Astrocyte of the spinal cord (primary cell): Measurements from ENCODE around the gene KIR3DL2.
"Not testable (repeated sequence)": the region's sequence is repeated elsewhere in the genome, so short reads cannot be mapped to it uniquely, and the experiment has no call there.

Source experiments
- DNase-seq: peaks from one replicate; pipeline ENCODE4 v3.0.0; 2011; ENCODE audit warnings: low read depth, low spot score
- H3K4me3 ChIP-seq: 2 replicates; pipeline ENCODE4 v1.5.1; 2011; ENCODE audit warnings: low read depth, mild to moderate bottlenecking, low read length, moderate library complexity
- in situ Hi-C: cut with HindIII; loops from 2 replicates; pipeline ENCODE4 v1.10.0; 2017; ENCODE audit warnings: low sequenced_read_pairs
- TF ChIP-seq, protein P1 (sequence below): IDR thresholded peaks from 2 replicates; pipeline ENCODE4 v1.5.1; 2012; ENCODE audit warnings: low read depth, mild to moderate bottlenecking, low read length, inconsistent platforms

The KIR3DL2 gene

GRCh38 chr19:54903303-54903702 lies 53.1 kb downstream of the KIR3DL2 start:
- DNase-seq = no peak
- no peak overlapping the region for H3K4me3 ChIP-seq
- TF ChIP-seq, protein P1, sequence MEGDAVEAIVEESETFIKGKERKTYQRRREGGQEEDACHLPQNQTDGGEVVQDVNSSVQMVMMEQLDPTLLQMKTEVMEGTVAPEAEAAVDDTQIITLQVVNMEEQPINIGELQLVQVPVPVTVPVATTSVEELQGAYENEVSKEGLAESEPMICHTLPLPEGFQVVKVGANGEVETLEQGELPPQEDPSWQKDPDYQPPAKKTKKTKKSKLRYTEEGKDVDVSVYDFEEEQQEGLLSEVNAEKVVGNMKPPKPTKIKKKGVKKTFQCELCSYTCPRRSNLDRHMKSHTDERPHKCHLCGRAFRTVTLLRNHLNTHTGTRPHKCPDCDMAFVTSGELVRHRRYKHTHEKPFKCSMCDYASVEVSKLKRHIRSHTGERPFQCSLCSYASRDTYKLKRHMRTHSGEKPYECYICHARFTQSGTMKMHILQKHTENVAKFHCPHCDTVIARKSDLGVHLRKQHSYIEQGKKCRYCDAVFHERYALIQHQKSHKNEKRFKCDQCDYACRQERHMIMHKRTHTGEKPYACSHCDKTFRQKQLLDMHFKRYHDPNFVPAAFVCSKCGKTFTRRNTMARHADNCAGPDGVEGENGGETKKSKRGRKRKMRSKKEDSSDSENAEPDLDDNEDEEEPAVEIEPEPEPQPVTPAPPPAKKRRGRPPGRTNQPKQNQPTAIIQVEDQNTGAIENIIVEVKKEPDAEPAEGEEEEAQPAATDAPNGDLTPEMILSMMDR = no peak
- in situ Hi-C loops = no loop called here

GRCh38 chr19:54904261-54904660 lies 54.0 kb downstream of the KIR3DL2 start:
- in situ Hi-C loops, DNase-seq, H3K4me3 ChIP-seq: not testable (repeated sequence)

DNA sequence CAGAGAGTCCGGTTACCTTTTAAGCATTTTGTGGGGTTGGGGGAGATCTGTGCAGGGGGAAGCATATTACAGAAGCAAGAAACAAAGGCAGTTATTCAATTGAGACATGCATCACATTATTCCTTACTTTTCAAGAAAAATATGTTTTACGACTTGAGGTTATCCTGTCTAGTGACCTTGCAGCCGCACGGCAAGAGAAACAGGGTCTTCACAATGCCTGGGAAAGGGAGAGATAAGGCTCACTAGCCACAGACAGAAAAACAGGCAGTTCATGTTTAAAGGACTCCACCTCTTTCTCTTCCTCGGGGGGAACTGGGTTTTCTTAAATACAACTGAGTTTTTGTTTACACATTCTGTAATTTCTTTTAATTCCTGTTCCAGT lies 55.2 kb downstream of the KIR3DL2 start:
- H3K4me3 ChIP-seq = no peak overlapping the region
- in situ Hi-C loops = no loop called here
- no peak for DNase-seq
- TF ChIP-seq, protein P1 = no peak

DNA sequence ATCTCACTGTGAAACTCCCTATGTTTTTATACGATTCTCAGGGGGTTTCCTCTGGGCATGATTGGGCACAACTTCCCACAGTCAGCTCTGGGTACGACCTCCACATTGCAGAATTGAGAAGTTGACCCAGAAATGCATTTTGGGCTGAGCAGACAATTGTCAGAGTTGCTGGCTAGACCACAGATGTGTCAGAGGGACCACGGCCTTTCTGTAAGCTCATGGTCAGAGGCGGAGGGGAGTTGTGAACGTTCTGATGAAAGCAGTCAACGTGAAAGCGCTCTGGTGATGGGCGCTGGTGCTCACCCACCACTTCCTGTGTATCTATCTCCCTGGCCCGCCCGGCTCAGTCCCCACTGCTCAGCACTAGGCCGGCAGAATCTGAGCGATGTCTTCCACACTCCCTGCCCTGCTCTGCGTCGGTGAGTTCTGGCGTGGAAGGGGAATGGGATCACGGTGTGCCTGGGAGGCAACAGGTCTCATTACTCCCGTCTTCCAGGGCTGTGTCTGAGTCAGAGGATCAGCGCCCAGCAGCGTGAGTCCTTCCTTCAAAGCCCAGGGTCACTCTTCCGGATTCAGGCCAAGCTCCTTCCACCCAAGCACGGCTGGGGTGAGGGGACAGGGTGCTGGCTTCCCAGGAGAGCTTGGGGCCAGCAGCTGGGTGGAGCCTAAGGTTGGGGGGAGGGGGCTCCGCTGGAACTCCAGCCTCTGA lies 55.7 kb downstream of the KIR3DL2 start, which contains the start of gene NCR1:
Gene NCR1, plus strand, starts transcription at position 346 of the 709 bp plus-strand sequence. Its CDS starts 40 bp downstream, at position 386.
- in situ Hi-C loops = no loop called here
- H3K4me3 ChIP-seq = no peak within 1 kb of the TSS
- TF ChIP-seq, protein P1 = no peak
- DNase-seq = no peak

- no peak for DNase-seq
- H3K4me3 ChIP-seq = no peak overlapping the region
- in situ Hi-C loops = no loop called here
- TF ChIP-seq, protein P1 = no peak
Observed at GRCh38 chr19:54906819-54907218, 56.6 kb downstream of the KIR3DL2 start.

- DNase-seq, H3K4me3 ChIP-seq, in situ Hi-C loops: not testable (repeated sequence)
Observed at GRCh38 chr19:54907899-54908298, 57.7 kb downstream of the KIR3DL2 start.
